NCI-H1092 (cell line): ENCODE data around the gene HECA.
"Not testable (repeated sequence)": the region's sequence is repeated elsewhere in the genome, so short reads cannot be mapped to it uniquely, and the experiment has no call there.

ENCODE experiments used
- DNase-seq: peaks from one replicate; lab custom pipeline; 2025; lab: John Stamatoyannopoulos, UW

Gene HECA

DNA sequence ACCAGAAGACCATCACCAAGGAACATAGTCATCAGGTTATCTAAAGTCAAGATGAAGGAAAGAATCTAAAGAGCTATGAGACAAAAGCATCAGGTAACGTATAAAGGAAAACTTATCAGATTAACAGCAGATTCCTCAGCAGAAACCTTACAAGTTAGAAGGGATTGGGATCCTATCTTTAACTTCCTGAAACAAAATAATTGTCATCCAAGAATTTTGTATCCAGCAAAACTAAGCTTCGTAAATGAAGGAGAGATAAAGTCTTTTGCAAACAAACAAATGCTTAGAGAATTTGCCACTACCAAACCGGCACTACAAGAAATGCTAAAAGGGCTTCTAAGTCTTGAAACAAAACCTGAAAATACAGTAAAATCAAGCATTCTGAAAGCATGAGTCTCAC lies 71.0 kb downstream of the HECA start:
- no peak for DNase-seq

DNA sequence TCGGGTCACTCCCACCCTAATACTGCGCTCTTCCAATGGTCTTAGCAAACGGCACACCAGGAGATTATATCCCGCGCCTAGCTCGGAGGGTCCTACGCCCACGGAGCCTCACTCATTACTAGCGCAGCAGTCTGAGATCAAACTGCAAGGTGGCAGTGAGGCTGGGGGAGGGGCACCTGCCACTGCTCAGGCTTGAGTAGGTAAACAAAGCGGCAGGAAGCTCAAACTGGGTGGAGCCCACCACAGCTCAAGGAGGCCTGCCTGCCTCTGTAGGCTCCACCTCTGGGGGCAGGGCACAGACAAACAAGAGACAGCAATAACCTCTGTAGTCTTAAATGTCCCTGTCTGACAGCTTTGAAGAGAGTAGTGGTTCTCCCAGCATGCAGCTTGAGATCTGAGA lies 75.9 kb downstream of the HECA start:
- not testable (repeated sequence) for DNase-seq

DNA sequence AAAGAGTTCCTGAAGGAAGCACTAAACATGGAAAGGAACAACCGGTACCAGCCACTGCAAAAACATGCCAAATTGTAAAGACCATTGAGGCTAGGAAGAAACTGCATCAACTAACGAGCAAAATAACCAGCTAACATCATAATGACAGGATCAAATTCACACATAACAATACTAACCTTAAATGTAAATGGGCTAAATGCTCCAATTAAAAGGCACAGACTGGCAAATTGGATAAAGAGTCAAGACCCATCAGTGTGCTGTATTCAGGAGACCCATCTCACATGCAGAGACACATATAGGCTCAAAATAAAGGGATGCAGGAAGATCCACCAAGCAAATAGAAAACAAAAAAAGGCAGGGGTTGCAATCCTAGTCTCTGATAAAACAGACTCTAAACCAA lies 77.6 kb downstream of the HECA start:
- DNase-seq = not testable (repeated sequence)

DNA sequence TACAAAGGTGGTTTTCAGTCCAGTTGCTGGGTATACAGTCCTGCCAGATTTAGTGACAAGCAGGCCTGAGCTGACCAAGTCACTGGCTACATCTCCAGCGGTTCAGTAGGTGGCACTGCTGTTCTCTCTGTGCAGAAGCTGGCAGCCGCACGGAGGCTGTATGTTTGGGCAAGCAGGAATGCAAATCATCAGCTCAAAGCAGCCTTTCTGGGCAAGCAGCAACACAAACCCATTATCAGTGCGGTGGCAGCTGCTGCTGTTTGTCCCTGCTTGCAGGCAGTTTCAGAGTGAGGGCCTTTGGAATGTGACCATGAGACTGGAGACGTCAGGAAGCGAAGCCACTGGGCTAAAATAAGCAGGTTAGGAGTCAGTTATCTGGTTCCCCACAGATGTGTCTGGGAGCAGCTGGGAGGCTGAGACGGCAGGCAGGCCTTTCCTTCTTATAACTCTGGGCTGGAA lies 84.4 kb downstream of the HECA start:
- peak; percentile 59 for DNase-seq

DNA sequence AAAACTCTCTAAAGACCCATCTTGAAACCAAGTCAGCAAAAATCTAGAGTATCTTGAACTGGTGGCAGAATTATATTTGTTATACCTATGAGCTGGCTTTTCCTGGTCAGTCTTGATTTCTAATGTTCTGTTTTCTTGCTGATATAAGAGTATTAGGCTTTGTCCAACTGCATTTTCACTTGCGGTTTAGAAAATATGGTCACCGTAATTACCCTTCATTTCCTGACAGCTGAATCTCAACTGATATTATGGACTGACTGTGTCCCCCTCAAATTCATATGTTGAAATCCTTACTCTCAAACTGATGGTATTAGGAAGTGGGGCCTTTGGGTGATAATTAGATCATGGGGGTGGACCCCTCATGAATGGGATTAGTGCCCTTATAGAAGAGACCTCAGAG lies 84.9 kb downstream of the HECA start:
- DNase-seq = no peak

DNA sequence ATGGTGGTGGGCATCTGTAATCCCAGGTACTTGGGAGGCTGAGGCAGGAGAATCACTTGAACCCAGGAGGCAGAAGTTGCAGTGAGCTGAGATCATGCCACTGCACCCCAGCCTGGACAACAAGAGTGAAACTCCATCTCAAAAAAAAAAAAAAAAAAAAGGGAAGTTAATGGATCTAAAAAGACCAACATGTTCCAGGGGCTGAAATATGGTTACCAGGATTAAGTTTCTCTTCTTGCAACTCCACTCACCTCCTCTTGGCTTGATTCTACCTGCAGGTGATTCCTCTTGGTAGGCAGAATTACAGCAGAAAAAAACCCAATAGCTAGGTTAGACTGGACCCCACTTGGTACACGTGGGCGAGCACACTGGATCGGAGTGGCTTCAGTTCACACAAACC lies 93.5 kb downstream of the HECA start:
- DNase-seq = not testable (repeated sequence)
